Measurements from ENCODE around the gene EOLA1.

DNA sequence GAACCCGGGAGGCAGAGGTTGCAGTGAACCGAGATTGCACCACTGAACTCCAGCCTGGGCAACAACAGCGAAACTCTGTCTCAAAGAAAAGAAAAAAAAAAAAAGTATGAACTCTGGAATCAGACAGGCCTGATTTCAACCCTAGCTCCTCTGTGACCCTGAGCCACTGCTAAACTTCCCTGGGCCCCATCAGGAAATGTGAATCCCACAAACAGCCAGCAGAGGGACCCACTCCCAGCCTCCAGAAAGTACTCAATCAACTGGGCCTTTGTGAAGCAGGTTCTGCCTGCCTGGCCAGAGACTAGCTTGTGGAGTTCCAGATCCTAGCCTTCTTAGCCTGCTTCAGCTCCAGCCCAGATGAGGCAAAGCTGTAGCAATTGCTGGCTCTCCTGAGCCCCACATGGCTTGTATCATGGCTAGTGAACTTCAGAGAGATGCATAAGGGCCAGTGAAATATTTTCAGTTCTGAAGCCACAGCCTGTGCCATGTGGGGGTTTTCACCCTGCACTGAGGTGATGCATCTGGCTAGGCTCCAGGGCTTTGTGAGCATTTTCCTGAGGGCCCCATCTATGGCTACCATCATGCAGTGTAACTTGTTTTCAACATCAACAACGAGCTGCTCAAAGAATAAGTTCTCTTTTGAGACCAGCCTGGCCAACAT lies 28.5 kb upstream of the EOLA1 start:
- TF ChIP-seq POLR2A (IDR thresholded peaks at IDR 0.05; ENCODE audit: low read length) (no peak), ZFP36 (IDR thresholded peaks at IDR 0.05; ENCODE audit: borderline replicate concordance, partially characterized antibody) (no peak), RFX5 (IDR thresholded peaks at IDR 0.05) (no peak)
- TF ChIP-seq, protein P1, sequence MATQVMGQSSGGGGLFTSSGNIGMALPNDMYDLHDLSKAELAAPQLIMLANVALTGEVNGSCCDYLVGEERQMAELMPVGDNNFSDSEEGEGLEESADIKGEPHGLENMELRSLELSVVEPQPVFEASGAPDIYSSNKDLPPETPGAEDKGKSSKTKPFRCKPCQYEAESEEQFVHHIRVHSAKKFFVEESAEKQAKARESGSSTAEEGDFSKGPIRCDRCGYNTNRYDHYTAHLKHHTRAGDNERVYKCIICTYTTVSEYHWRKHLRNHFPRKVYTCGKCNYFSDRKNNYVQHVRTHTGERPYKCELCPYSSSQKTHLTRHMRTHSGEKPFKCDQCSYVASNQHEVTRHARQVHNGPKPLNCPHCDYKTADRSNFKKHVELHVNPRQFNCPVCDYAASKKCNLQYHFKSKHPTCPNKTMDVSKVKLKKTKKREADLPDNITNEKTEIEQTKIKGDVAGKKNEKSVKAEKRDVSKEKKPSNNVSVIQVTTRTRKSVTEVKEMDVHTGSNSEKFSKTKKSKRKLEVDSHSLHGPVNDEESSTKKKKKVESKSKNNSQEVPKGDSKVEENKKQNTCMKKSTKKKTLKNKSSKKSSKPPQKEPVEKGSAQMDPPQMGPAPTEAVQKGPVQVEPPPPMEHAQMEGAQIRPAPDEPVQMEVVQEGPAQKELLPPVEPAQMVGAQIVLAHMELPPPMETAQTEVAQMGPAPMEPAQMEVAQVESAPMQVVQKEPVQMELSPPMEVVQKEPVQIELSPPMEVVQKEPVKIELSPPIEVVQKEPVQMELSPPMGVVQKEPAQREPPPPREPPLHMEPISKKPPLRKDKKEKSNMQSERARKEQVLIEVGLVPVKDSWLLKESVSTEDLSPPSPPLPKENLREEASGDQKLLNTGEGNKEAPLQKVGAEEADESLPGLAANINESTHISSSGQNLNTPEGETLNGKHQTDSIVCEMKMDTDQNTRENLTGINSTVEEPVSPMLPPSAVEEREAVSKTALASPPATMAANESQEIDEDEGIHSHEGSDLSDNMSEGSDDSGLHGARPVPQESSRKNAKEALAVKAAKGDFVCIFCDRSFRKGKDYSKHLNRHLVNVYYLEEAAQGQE (IDR thresholded peaks at IDR 0.05), result no peak
- TF ChIP-seq, protein P2, sequence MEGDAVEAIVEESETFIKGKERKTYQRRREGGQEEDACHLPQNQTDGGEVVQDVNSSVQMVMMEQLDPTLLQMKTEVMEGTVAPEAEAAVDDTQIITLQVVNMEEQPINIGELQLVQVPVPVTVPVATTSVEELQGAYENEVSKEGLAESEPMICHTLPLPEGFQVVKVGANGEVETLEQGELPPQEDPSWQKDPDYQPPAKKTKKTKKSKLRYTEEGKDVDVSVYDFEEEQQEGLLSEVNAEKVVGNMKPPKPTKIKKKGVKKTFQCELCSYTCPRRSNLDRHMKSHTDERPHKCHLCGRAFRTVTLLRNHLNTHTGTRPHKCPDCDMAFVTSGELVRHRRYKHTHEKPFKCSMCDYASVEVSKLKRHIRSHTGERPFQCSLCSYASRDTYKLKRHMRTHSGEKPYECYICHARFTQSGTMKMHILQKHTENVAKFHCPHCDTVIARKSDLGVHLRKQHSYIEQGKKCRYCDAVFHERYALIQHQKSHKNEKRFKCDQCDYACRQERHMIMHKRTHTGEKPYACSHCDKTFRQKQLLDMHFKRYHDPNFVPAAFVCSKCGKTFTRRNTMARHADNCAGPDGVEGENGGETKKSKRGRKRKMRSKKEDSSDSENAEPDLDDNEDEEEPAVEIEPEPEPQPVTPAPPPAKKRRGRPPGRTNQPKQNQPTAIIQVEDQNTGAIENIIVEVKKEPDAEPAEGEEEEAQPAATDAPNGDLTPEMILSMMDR (IDR thresholded peaks at IDR 0.05), result peak; percentile 46
